Ectodermal cell (in vitro differentiated cells): ENCODE results near the gene TRPM3.

ENCODE experiments used
- H3K27ac ChIP-seq: 2 replicates; pipeline ENCODE4 v1.7.0; 2013; ENCODE audit warnings: mild to moderate bottlenecking, low read depth, low read length; ENCODE audit not compliant: insufficient read depth, poor library complexity, severe bottlenecking
- H3K27me3 ChIP-seq: 2 replicates; pipeline ENCODE4 v1.7.0; 2013; ENCODE audit warnings: mild to moderate bottlenecking, low read length; ENCODE audit not compliant: insufficient read depth, control insufficient read depth, poor library complexity, severe bottlenecking
- H3K36me3 ChIP-seq: one replicate; pipeline ENCODE4 v1.7.0; 2013; ENCODE audit warnings: low read length; ENCODE audit not compliant: control insufficient read depth, insufficient read depth
- H3K4me1 ChIP-seq: one replicate; pipeline ENCODE4 v1.7.0; 2013; ENCODE audit warnings: low read length; ENCODE audit not compliant: control insufficient read depth, insufficient read depth
- H3K4me3 ChIP-seq: 2 replicates; pipeline ENCODE4 v1.7.0; 2013; ENCODE audit warnings: low read depth, low read length, control low read depth; ENCODE audit not compliant: insufficient read depth
- H3K9me3 ChIP-seq: 2 replicates; pipeline ENCODE4 v1.7.0; 2013; ENCODE audit warnings: mild to moderate bottlenecking, low read length, moderate library complexity; ENCODE audit not compliant: control insufficient read depth
- WGBS, 2 experiments: methylation state at CpG; one replicate each; pipeline ENCODE4 v1.1.7; 2013; ENCODE audit warnings: missing lambda C conversion rate in 2 of 2; 5-methylcytosine and 5-hydroxymethylcytosine counted together

The TRPM3 gene

GRCh38 chr9:70576116-70576515, 545.3 kb downstream of the TRPM3 start:
- no peaks in the 10 kb centered on the region for H3K36me3 ChIP-seq
- H3K27ac ChIP-seq = no peak overlapping the region
- 86 to 92% methylated on average over 2 of the region's 2 CpGs for WGBS, 2 experiments
- no peaks in the 10 kb centered on the region for H3K27me3 ChIP-seq
- no peaks in the 10 kb centered on the region for H3K9me3 ChIP-seq
- H3K4me1 ChIP-seq = peaks cover 4% of the 10 kb centered on the region
- H3K4me3 ChIP-seq = no peak overlapping the region

GRCh38 chr9:70574151-70574837, 547.1 kb downstream of the TRPM3 start:
- Histone ChIP-seq H3K4me1 (peaks cover 4% of the 10 kb centered on the region), H3K9me3 (no peaks in the 10 kb centered on the region), H3K36me3 (no peaks in the 10 kb centered on the region), H3K4me3 (no peak overlapping the region), H3K27ac (peak overlapping the region; percentile 3), H3K27me3 (no peaks in the 10 kb centered on the region)
- 62 to 68% methylated on average over 2 of the region's 2 CpGs for WGBS, 2 experiments

- Histone ChIP-seq H3K4me1 (peaks cover 4% of the 10 kb centered on the region), H3K27me3 (no peaks in the 10 kb centered on the region), H3K4me3 (no peak overlapping the region), H3K36me3 (no peaks in the 10 kb centered on the region), H3K27ac (no peak overlapping the region), H3K9me3 (no peaks in the 10 kb centered on the region)
Measured at GRCh38 chr9:70573308-70573707, 548.1 kb downstream of the TRPM3 start.

GRCh38 chr9:70571258-70571657, 550.2 kb downstream of the TRPM3 start:
- no peak overlapping the region for H3K4me3 ChIP-seq
- H3K27me3 ChIP-seq = no peaks in the 10 kb centered on the region
- WGBS, 2 experiments = 93 to 96% methylated on average over 5 of the region's 5 CpGs
- H3K27ac ChIP-seq = no peak overlapping the region
- no peaks in the 10 kb centered on the region for H3K9me3 ChIP-seq
- no peaks in the 10 kb centered on the region for H3K36me3 ChIP-seq
- H3K4me1 ChIP-seq = peaks cover 6% of the 10 kb centered on the region

GRCh38 chr9:70569791-70570190, 551.6 kb downstream of the TRPM3 start:
- 80 to 92% methylated on average over 1 to 2 of the region's 3 CpGs for WGBS, 2 experiments
- no peak overlapping the region for H3K4me3 ChIP-seq
- H3K27ac ChIP-seq = no peak overlapping the region

GRCh38 chr9:70569070-70569772, 552.2 kb downstream of the TRPM3 start:
- H3K4me1 ChIP-seq = peaks cover 2% of the 10 kb centered on the region
- no peaks in the 10 kb centered on the region for H3K9me3 ChIP-seq
- H3K4me3 ChIP-seq = no peak overlapping the region
- 90 to 95% methylated on average over 4 of the region's 4 CpGs for WGBS, 2 experiments
- H3K36me3 ChIP-seq = no peaks in the 10 kb centered on the region
- no peak overlapping the region for H3K27ac ChIP-seq
- no peaks in the 10 kb centered on the region for H3K27me3 ChIP-seq

More at GRCh38 chr9:70569791-70570190, 551.6 kb downstream of the TRPM3 start:
- no peaks in the 10 kb centered on the region for H3K36me3 ChIP-seq
- H3K9me3 ChIP-seq = no peaks in the 10 kb centered on the region
- H3K4me1 ChIP-seq = peaks cover 6% of the 10 kb centered on the region
- H3K27me3 ChIP-seq = no peaks in the 10 kb centered on the region

- H3K4me1 ChIP-seq = peaks cover 2% of the 10 kb centered on the region
Measured at GRCh38 chr9:70567511-70567910, 553.9 kb downstream of the TRPM3 start.

GRCh38 chr9:70566751-70567150, 554.7 kb downstream of the TRPM3 start:
- Histone ChIP-seq H3K27ac (no peak overlapping the region), H3K36me3 (no peaks in the 10 kb centered on the region), H3K4me3 (no peak overlapping the region), H3K9me3 (no peaks in the 10 kb centered on the region), H3K4me1 (peaks cover 2% of the 10 kb centered on the region), H3K27me3 (no peaks in the 10 kb centered on the region)
- 12 to 39% methylated on average over 3 to 4 of the region's 4 CpGs for WGBS, 2 experiments

More at GRCh38 chr9:70567511-70567910, 553.9 kb downstream of the TRPM3 start:
- 89 to 92% methylated on average over 6 of the region's 7 CpGs for WGBS, 2 experiments
- Histone ChIP-seq H3K4me3 (no peak overlapping the region), H3K27ac (no peak overlapping the region), H3K36me3 (no peaks in the 10 kb centered on the region), H3K27me3 (no peaks in the 10 kb centered on the region), H3K9me3 (no peaks in the 10 kb centered on the region)

GRCh38 chr9:70566066-70566465, 555.4 kb downstream of the TRPM3 start:
- Histone ChIP-seq H3K4me1 (peaks cover 2% of the 10 kb centered on the region), H3K9me3 (no peaks in the 10 kb centered on the region), H3K27me3 (no peaks in the 10 kb centered on the region), H3K4me3 (no peak overlapping the region), H3K27ac (no peak overlapping the region), H3K36me3 (no peaks in the 10 kb centered on the region)
- WGBS, 2 experiments = 91 to 96% methylated on average over 3 of the region's 3 CpGs

- H3K4me1 ChIP-seq = peaks cover 2% of the 10 kb centered on the region
- no peaks in the 10 kb centered on the region for H3K9me3 ChIP-seq
- WGBS, 2 experiments = 88 to 89% methylated on average over 6 to 8 of the region's 8 CpGs
- H3K27ac ChIP-seq = no peak overlapping the region
- no peaks in the 10 kb centered on the region for H3K36me3 ChIP-seq
- H3K27me3 ChIP-seq = no peaks in the 10 kb centered on the region
- H3K4me3 ChIP-seq = no peak overlapping the region
Measured at GRCh38 chr9:70564468-70565335, 556.7 kb downstream of the TRPM3 start.
